ENCODE measurements around the gene INPP5D.
"Not testable (repeated sequence)": the region's sequence is repeated elsewhere in the genome, so short reads cannot be mapped to it uniquely, and the experiment has no call there.

The INPP5D gene

DNA sequence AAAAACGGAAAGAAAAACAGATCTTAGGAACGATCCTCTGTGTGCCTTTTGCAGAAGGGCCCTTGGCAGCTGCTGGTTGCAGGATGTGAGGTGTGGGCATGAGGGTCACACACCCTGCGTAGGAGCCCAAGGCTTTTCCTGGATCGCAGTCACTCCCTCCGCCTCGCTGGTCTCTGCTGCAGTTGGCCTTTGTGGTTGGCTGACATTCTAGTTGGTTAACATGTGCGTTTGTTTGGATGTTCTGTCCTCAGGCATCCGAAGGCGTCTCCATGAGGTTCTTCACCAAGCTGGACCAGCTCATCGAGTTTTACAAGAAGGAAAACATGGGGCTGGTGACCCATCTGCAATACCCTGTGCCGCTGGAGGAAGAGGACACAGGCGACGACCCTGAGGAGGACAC, 61.7 kb downstream of the INPP5D start:
- DNase-seq = no peak

- no peak for DNase-seq
Measured at GRCh38 chr2:233122541-233122940, 62.4 kb downstream of the INPP5D start.

GRCh38 chr2:233123576-233123975, 63.4 kb downstream of the INPP5D start:
- not testable (repeated sequence) for DNase-seq

- DNase-seq = no peak
Measured at GRCh38 chr2:233124421-233125080, 64.4 kb downstream of the INPP5D start.

- DNase-seq = no peak
Measured at GRCh38 chr2:233125455-233126065, 65.4 kb downstream of the INPP5D start.

DNA sequence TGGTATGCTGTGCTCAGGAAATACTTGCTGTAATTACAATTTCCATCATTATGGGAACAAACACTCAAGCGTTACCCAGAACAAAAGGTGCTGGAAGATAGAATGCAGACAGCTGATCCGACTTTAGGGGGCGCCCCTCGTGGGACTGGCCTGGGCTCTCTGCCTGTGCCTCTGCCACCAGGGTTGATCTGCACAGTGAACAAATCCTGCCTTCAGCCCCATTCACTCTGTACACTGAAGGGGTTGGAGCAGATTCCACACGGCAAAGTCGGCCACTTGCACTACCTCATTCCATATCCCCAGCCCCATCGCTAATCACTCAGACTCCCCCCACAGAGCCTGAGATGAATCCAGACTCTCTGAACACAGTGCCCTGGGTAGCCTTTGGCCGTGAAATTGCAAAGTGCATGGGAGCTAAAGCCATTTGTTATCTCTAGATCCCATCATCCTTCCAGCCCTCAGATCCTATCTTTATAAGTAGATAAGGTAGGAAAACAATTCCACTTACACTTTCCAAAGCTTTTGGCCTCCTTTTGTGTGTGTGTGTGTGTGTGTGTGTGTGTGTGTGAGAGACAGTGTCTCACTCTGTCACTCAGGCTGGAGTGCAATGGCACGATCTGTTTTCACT, 69.3 kb downstream of the INPP5D start:
- no peak for DNase-seq

DNA sequence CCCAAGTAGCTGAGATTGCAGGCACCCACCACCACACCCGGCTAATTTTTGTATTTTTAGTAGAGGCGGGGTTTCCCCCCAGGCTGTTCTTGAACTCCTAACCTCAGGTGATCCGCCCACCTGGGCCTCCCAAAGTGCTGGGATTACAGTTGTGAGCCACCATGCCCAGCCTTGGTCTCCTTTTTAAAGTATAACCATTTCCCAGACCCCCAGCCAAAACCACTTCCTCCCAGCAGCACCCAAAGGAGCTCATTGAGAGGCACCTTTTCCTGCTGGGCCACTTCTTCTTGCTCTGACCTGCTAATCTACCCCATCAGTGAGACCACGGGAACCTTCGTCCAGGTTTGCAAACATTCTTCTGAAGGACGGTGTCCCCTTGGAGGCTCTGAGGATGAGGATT, 69.9 kb downstream of the INPP5D start:
- DNase-seq = no peak

DNA sequence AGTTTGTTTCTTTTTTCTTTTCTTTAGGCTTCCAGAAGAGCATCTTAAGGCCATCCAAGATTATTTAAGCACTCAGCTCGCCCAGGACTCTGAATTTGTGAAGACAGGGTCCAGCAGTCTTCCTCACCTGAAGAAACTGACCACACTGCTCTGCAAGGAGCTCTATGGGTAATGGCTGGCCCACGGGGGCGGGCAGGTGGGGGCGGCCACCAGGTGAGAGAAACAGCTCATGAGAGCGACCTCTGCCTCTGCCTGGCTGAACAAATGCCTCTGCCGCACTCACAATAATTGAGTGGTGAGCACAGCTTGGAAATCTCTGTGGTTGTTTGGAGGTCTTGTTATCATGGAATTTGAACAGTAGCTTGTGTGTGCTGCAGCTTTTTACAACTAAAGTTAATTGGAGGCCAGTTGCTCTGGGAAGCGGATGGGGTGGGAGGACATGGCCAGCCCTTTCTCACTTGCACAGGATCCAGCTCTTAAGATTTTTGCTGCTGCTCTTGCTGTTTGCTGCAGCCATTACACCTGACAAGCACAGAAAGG, 70.4 kb downstream of the INPP5D start:
- DNase-seq = no peak

- DNase-seq = no peak
Measured at GRCh38 chr2:233131936-233132720, 72.0 kb downstream of the INPP5D start.

- no peak for DNase-seq
Measured at GRCh38 chr2:233133239-233133638, 73.1 kb downstream of the INPP5D start.

- DNase-seq = no peak
Measured at GRCh38 chr2:233135421-233135820, 75.3 kb downstream of the INPP5D start.

DNA sequence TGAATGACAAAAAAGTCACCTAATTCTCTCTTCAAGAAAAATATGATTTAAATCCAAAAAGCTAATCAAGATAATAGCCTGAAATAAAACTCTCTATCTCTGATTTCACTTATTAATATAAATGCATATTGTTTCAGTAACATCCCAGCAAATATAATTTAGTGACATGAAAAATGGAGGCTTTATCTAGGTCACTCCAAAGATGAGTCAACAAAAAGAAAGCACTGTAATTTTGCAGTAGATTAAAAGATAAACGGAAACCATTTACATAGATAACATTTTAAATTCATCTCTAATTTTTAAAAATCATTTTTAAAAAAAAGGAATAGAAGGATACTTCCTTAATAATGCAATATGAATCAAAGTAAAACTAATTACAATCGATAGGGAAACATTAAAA, 76.9 kb downstream of the INPP5D start:
- DNase-seq = no peak

GRCh38 chr2:233140077-233140585, 80.0 kb downstream of the INPP5D start:
- no peak for DNase-seq

- DNase-seq = no peak
Measured at GRCh38 chr2:233140978-233141377, 80.8 kb downstream of the INPP5D start.

DNA sequence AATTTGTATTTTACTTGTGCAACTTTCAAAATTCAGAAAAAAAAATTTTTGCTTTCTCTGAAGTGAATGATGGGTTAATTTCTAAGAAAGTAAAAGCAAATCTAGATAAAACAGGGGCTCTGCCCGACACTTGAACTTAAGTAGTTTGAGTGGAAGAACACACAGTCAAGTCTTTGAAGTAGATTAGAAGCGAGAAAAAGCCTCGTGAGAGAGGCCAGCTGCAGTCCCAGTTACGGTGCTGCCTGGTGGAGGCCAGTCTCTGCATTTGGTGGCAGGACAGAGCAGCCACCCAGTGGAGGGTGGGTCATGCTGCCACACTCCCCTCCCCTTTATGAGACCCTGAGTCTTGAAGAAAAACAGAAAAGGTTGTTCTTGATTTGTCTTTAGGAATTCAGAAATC, 81.8 kb downstream of the INPP5D start:
- no peak for DNase-seq

GRCh38 chr2:233142355-233142897, 82.3 kb downstream of the INPP5D start:
- DNase-seq = peak; percentile 58

GRCh38 chr2:233143700-233144331, 83.7 kb downstream of the INPP5D start:
- no peak for DNase-seq

DNA sequence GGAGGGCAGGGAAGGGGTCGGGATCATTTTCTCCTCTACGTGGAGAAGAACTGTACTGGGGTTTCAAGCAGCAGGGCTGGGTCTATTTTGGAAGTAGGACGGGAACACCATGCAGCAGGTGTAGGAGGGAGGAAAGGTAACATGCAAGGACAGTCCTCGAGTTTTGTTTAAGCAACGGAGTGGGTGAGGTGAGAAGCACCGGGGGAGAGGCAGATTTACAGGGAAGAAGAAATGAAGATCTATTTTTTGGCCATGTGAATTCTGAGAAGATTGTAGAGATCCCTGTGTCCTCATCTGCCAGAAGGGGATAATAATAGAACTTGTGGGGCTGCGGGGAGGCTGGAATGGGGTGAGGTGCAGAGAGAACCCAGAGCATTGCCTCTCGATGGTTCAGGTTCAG, 85.6 kb downstream of the INPP5D start:
- no peak for DNase-seq

DNA sequence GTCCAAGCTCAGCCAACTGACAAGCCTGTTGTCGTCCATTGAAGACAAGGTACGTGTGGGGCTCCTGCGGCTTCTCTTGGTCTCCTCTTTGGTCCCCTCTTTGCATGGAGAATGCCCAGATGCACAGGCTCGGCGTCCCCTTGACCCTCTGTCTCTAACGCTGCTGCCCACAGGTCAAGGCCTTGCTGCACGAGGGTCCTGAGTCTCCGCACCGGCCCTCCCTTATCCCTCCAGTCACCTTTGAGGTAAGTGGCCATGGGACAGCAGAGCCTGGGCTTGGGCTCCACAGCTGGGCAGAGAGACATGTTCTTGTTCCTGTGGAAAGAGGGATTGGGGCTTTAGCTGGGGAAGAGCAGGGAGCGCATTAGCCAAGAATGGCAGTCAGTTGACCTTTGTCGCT, 86.1 kb downstream of the INPP5D start:
- DNase-seq = no peak

DNA sequence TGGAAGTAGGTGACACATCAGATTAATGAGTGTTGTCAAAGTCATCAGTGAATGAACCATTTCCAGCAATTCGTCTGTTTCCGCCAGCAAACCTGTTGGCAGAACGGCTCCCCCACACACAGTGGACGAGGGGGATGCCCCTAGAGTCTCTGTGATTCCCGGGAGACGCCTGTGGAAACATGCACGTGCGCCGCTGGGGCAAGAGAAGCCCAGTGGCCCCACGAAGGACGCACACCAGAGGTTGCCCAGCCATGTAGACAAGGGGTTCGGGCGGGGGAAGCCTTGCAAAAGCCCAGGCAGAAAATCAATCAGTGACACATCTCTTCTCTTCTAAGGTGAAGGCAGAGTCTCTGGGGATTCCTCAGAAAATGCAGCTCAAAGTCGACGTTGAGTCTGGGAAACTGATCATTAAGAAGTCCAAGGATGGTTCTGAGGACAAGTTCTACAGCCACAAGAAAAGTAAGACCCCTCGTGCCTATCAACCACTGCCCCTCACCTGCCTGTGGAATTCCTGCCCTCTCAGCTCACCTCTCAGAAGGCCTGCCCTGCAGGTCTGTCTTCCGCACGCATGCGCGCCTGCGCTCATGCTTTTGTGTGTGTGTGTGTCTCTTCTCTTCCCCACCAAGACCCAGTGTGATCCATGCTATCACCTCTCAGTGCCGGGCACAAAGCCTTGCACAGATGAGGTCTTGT, 87.1 kb downstream of the INPP5D start:
- no peak for DNase-seq

- no peak for DNase-seq
Measured at GRCh38 chr2:233147829-233148167, 87.7 kb downstream of the INPP5D start.

DNA sequence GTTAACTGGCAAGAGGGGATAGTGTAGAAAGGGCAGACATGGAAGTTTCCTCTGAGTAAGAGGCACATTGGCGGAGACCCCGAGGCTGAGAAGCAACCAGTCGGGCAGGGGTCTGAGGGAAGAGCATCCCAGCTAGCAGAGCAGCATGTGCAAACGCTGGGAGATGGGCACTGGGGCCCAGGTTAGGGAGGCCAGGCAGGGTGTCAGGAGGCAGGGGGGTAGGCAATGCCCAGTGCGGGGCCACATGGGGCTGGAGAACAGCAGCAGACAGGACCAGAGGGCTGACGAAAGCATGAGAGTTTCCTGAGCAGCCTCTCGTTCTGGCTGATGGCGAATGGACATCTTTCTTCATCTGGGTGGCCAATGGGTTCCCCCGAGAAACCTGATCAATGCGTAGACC, 88.2 kb downstream of the INPP5D start:
- DNase-seq = no peak
